HEK293T (cell line): Measurements from ENCODE around the gene TLCD2.

Source experiments
- ARNT ChIP-seq: fragments of 450-650 bp; IDR thresholded peaks from 2 replicates; pipeline ENCODE4 v1.6.1; 2017; ENCODE audit warnings: mild to moderate bottlenecking
- BHLHE40 ChIP-seq: fragments of 450-650 bp; IDR thresholded peaks from 2 replicates; pipeline ENCODE4 v1.6.1; 2016; ENCODE audit warnings: mild to moderate bottlenecking, moderate library complexity, borderline replicate concordance
- CTBP1 ChIP-seq: fragments of 450-650 bp; IDR thresholded peaks from 2 replicates; pipeline ENCODE4 v1.6.1; 2016; ENCODE audit warnings: borderline replicate concordance
- ELF4 ChIP-seq: fragments of 450-650 bp; IDR thresholded peaks from 2 replicates; pipeline ENCODE4 v1.6.1; 2017; ENCODE audit warnings: antibody characterized with exemption
- FOXA1 ChIP-seq: fragments of 450-650 bp; IDR thresholded peaks from 2 replicates; pipeline ENCODE4 v1.6.1; 2016; ENCODE audit warnings: mild to moderate bottlenecking
- FOXK2 ChIP-seq: fragments of 450-650 bp; IDR thresholded peaks from 2 replicates; pipeline ENCODE4 v1.6.1; 2016; ENCODE audit warnings: mild to moderate bottlenecking
- FOXM1 ChIP-seq: fragments of 450-650 bp; IDR thresholded peaks from 2 replicates; pipeline ENCODE4 v1.6.1; 2017; ENCODE audit warnings: mild to moderate bottlenecking, borderline replicate concordance
- L3MBTL2 ChIP-seq: fragments of 450-650 bp; conservative IDR thresholded peaks from 2 replicates; pipeline ENCODE4 v1.6.1; 2016; ENCODE audit warnings: mild to moderate bottlenecking
- LEF1 ChIP-seq: fragments of 450-650 bp; IDR thresholded peaks from 2 replicates; pipeline ENCODE4 v1.6.1; 2017; ENCODE audit warnings: mild to moderate bottlenecking, borderline replicate concordance
- PKNOX1 ChIP-seq: fragments of 450-650 bp; IDR thresholded peaks from 2 replicates; pipeline ENCODE4 v1.6.1; 2016
- SP1 ChIP-seq: fragments of 450-650 bp; IDR thresholded peaks from 2 replicates; pipeline ENCODE4 v1.6.1; 2017
- SUZ12 ChIP-seq: fragments of 450-650 bp; IDR thresholded peaks from 2 replicates; pipeline ENCODE4 v1.6.1; 2016; ENCODE audit warnings: mild to moderate bottlenecking
- TARDBP ChIP-seq: fragments of 450-650 bp; IDR thresholded peaks from 2 replicates; pipeline ENCODE4 v1.6.1; 2016
- ZNF384 ChIP-seq: fragments of 450-650 bp; IDR thresholded peaks from 2 replicates; pipeline ENCODE4 v1.6.1; 2016

GRCh38 chr17:1690544-1691221 lies 19.5 kb downstream of the TLCD2 start:
- TF ChIP-seq SUZ12 = no peak
- no peak for TF ChIP-seq FOXM1
- no peak for TF ChIP-seq FOXA1
- no peak for TF ChIP-seq ELF4
- no peak for TF ChIP-seq ARNT
- no peak for TF ChIP-seq LEF1
- TF ChIP-seq ZNF384 = no peak
- no peak for TF ChIP-seq SP1
- TF ChIP-seq TARDBP = no peak
- no peak for TF ChIP-seq BHLHE40
- TF ChIP-seq CTBP1 = no peak
- TF ChIP-seq FOXK2 = no peak
- no peak for TF ChIP-seq PKNOX1
- no peak for TF ChIP-seq L3MBTL2
